GM18907 (cell line): ENCODE measurements around the gene LEUTX.
"Not testable (repeated sequence)": the region's sequence is repeated elsewhere in the genome, so short reads cannot be mapped to it uniquely, and the experiment has no call there.

Experiments used
- ATAC-seq: cut with Tn5 transposase; IDR thresholded peaks from one replicate; pipeline ENCODE4 v1.9.1; 2021; ENCODE audit warnings: mild to moderate bottlenecking, moderate library complexity; ENCODE audit not compliant: unreplicated experiment

LEUTX gene

GRCh38 chr19:39768786-39769185 is 9.9 kb upstream of the LEUTX start:
- ATAC-seq: no peak

GRCh38 chr19:39780894-39781293 is 2.2 kb downstream of the LEUTX start:
- ATAC-seq: no peak

- ATAC-seq: no peak
These were observed 9.6 kb downstream of the LEUTX start for GRCh38 chr19:39788244-39788643.

GRCh38 chr19:39792999-39793546 is 14.4 kb downstream of the LEUTX start:
- ATAC-seq: peak; percentile 71

GRCh38 chr19:39795001-39795400 is 16.3 kb downstream of the LEUTX start:
- ATAC-seq: no peak

GRCh38 chr19:39796000-39796498 is 17.4 kb downstream of the LEUTX start:
- ATAC-seq: no peak

GRCh38 chr19:39797083-39797482 is 18.4 kb downstream of the LEUTX start:
- ATAC-seq: no peak

- ATAC-seq: no peak
These were observed 24.3 kb downstream of the LEUTX start for GRCh38 chr19:39802958-39803357.

GRCh38 chr19:39805104-39805503 is 26.4 kb downstream of the LEUTX start:
- no peak for ATAC-seq

- ATAC-seq: no peak
These were observed 29.3 kb downstream of the LEUTX start for GRCh38 chr19:39807846-39808364.

- not testable (repeated sequence) for ATAC-seq
These were observed 30.0 kb downstream of the LEUTX start for GRCh38 chr19:39808688-39809087.

- no peak for ATAC-seq
These were observed 30.7 kb downstream of the LEUTX start for GRCh38 chr19:39809368-39809767.

GRCh38 chr19:39810424-39810823 is 31.8 kb downstream of the LEUTX start:
- ATAC-seq: no peak

GRCh38 chr19:39811064-39811463 is 32.4 kb downstream of the LEUTX start:
- no peak for ATAC-seq

GRCh38 chr19:39813264-39813993 is 34.8 kb downstream of the LEUTX start:
- ATAC-seq: no peak

- not testable (repeated sequence) for ATAC-seq
These were observed 35.5 kb downstream of the LEUTX start for GRCh38 chr19:39814111-39814510.

GRCh38 chr19:39814595-39814994 is 35.9 kb downstream of the LEUTX start:
- no peak for ATAC-seq

GRCh38 chr19:39816287-39817048 is 37.8 kb downstream of the LEUTX start:
- ATAC-seq: no peak

- no peak for ATAC-seq
These were observed 39.4 kb downstream of the LEUTX start for GRCh38 chr19:39817888-39818561.

GRCh38 chr19:39818626-39819097 is 40.0 kb downstream of the LEUTX start:
- ATAC-seq: peak; percentile 63

GRCh38 chr19:39819786-39820185 is 41.1 kb downstream of the LEUTX start:
- ATAC-seq: no peak
